GM12878 (cell line): Measurements from ENCODE around the gene LENG1.
"Not testable (repeated sequence)": the region's sequence is repeated elsewhere in the genome, so short reads cannot be mapped to it uniquely, and the experiment has no call there.

Experiments
- CHD2 ChIP-seq: IDR thresholded peaks from 2 replicates; pipeline ENCODE4 v1.6.1; 2011; ENCODE audit warnings: low read depth, low read length, improper control_type of control experiment, borderline replicate concordance
- FOXM1 ChIP-seq: IDR thresholded peaks from 2 replicates; pipeline ENCODE4 v1.6.1; 2012; ENCODE audit warnings: low read depth, mild to moderate bottlenecking, inconsistent platforms, low read length, moderate library complexity
- LARP7 ChIP-seq: fragments of 450-650 bp; IDR thresholded peaks from 2 replicates; pipeline ENCODE4 v1.6.1; 2017; ENCODE audit warnings: mild to moderate bottlenecking
- MXI1 ChIP-seq: fragments of 150-350 bp; IDR thresholded peaks from 2 replicates; pipeline ENCODE4 v1.6.1; 2011; ENCODE audit warnings: low read depth, mild to moderate bottlenecking, inconsistent platforms, low read length, improper control_type of control experiment
- POLR2AphosphoS5 ChIP-seq: IDR thresholded peaks from 2 replicates; pipeline ENCODE4 v1.6.1; 2011; ENCODE audit warnings: mild to moderate bottlenecking, low read length, inconsistent platforms
- RAD21 ChIP-seq: IDR thresholded peaks from 2 replicates; pipeline ENCODE4 v1.6.1; 2011; ENCODE audit warnings: mild to moderate bottlenecking, low read depth, low read length, moderate library complexity; ENCODE audit not compliant: insufficient read depth
- TF ChIP-seq, protein P1 (sequence below), 3 experiments: IDR thresholded peaks in 2 of 3; conservative IDR thresholded peaks in 1 of 3; 2 replicates each; pipeline ENCODE4 v1.5.1; 2011; ENCODE audit warnings: low read depth in 3 of 3, low read length in 3 of 3, mild to moderate bottlenecking in 3 of 3, control low read depth in 2 of 3, moderate library complexity in 2 of 3, inconsistent platforms in 1 of 3, mixed read lengths in 1 of 3; ENCODE audit not compliant: control insufficient read depth in 2 of 3, insufficient read depth in 1 of 3; ENCODE audit errors: extremely low read depth in 1 of 3
- TF ChIP-seq, protein P2 (sequence below): fragments of 150-350 bp; IDR thresholded peaks from 2 replicates; pipeline ENCODE4 v1.6.1; 2016; ENCODE audit warnings: low read depth, low read length
- TF ChIP-seq, protein P3 (sequence below): IDR thresholded peaks from 2 replicates; pipeline ENCODE4 v1.6.1; 2012; ENCODE audit warnings: low read length, inconsistent platforms

DNA sequence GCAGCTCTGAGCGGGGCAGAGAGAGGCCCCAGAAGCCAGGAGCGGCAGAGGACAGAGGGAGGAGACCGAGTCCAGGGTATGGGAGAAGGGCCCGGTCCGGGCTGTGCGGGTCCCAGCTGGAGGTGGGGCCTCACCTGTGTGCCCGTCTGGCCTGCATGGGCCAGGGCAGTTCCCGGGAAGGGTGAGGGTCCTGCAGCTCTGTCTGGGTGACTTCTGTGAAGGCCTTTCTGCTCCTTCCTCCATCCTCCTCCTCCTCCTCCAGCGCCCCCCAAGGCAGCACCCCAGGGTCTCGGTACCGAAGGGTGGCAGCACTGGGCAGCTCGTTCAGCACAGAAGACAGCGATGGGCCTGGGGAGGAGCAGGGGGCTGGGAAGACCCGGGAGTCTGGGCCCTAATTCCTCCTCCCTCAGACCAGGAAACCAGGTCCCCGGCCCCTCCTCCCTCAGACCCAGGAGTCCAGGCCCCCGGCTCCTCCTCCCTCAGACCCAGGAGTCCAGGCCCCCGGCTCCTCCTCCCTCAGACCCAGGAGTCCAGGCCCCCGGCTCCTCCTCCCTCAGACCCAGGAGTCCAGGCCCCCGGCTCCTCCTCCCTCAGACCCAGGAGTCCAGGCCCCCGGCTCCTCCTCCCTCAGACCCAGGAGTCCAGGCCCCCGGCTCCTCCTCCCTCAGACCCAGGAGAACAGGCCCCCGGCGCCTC, 12.4 kb upstream of the LENG1 start:
- not testable (repeated sequence) for TF ChIP-seq FOXM1, MXI1, LARP7, POLR2AphosphoS5, RAD21, CHD2
- TF ChIP-seq, protein P1, sequence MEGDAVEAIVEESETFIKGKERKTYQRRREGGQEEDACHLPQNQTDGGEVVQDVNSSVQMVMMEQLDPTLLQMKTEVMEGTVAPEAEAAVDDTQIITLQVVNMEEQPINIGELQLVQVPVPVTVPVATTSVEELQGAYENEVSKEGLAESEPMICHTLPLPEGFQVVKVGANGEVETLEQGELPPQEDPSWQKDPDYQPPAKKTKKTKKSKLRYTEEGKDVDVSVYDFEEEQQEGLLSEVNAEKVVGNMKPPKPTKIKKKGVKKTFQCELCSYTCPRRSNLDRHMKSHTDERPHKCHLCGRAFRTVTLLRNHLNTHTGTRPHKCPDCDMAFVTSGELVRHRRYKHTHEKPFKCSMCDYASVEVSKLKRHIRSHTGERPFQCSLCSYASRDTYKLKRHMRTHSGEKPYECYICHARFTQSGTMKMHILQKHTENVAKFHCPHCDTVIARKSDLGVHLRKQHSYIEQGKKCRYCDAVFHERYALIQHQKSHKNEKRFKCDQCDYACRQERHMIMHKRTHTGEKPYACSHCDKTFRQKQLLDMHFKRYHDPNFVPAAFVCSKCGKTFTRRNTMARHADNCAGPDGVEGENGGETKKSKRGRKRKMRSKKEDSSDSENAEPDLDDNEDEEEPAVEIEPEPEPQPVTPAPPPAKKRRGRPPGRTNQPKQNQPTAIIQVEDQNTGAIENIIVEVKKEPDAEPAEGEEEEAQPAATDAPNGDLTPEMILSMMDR (IDR thresholded peaks at IDR 0.05 in 2 of 3, conservative IDR thresholded peaks at IDR 0.05 in 1 of 3; ENCODE audit: control insufficient read depth in 2 of 3, extremely low read depth in 1 of 3, insufficient read depth in 1 of 3, low read depth in 3 of 3, low read length in 3 of 3) = not testable (repeated sequence)
- TF ChIP-seq, protein P2, sequence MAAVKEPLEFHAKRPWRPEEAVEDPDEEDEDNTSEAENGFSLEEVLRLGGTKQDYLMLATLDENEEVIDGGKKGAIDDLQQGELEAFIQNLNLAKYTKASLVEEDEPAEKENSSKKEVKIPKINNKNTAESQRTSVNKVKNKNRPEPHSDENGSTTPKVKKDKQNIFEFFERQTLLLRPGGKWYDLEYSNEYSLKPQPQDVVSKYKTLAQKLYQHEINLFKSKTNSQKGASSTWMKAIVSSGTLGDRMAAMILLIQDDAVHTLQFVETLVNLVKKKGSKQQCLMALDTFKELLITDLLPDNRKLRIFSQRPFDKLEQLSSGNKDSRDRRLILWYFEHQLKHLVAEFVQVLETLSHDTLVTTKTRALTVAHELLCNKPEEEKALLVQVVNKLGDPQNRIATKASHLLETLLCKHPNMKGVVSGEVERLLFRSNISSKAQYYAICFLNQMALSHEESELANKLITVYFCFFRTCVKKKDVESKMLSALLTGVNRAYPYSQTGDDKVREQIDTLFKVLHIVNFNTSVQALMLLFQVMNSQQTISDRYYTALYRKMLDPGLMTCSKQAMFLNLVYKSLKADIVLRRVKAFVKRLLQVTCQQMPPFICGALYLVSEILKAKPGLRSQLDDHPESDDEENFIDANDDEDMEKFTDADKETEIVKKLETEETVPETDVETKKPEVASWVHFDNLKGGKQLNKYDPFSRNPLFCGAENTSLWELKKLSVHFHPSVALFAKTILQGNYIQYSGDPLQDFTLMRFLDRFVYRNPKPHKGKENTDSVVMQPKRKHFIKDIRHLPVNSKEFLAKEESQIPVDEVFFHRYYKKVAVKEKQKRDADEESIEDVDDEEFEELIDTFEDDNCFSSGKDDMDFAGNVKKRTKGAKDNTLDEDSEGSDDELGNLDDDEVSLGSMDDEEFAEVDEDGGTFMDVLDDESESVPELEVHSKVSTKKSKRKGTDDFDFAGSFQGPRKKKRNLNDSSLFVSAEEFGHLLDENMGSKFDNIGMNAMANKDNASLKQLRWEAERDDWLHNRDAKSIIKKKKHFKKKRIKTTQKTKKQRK = not testable (repeated sequence)
- TF ChIP-seq, protein P3, sequence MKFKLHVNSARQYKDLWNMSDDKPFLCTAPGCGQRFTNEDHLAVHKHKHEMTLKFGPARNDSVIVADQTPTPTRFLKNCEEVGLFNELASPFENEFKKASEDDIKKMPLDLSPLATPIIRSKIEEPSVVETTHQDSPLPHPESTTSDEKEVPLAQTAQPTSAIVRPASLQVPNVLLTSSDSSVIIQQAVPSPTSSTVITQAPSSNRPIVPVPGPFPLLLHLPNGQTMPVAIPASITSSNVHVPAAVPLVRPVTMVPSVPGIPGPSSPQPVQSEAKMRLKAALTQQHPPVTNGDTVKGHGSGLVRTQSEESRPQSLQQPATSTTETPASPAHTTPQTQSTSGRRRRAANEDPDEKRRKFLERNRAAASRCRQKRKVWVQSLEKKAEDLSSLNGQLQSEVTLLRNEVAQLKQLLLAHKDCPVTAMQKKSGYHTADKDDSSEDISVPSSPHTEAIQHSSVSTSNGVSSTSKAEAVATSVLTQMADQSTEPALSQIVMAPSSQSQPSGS = not testable (repeated sequence)
